HL-60 (cell line): ENCODE measurements around the gene TMPRSS13.
A peak's percentile ranks its signal among the peaks of the same experiment; 100 is the strongest.

Source experiments
- DNase-seq, 2 experiments: peaks; one replicate each; pipeline ENCODE4 v3.0.0-alpha.2; 2010 to 2020; ENCODE audit warnings: low read depth in 1 of 2, low spot score in 1 of 2
- H3K27ac ChIP-seq: fragments of 250-450 bp; sonication (Bioruptor Pico); replicated peaks from 2 replicates; pipeline ENCODE4 v1.5.1; 2020; ENCODE audit warnings: mild to moderate bottlenecking, moderate library complexity
- H3K27me3 ChIP-seq: fragments of 250-450 bp; sonication (Bioruptor Pico); 2 replicates; pipeline ENCODE4 v1.5.1; 2021; ENCODE audit warnings: mild to moderate bottlenecking, moderate library complexity; ENCODE audit not compliant: insufficient read depth, poor library complexity, severe bottlenecking
- H3K4me3 ChIP-seq: replicated peaks from 2 replicates; pipeline ENCODE4 v1.5.1; 2011; ENCODE audit warnings: mild to moderate bottlenecking, control low read depth, low read length; ENCODE audit not compliant: insufficient read depth
- CTCF ChIP-seq: IDR thresholded peaks from one replicate; pipeline ENCODE4 v1.5.1; 2011; ENCODE audit warnings: low read length, control low read depth, inconsistent platforms; ENCODE audit not compliant: insufficient read depth
- GABPA ChIP-seq: IDR thresholded peaks from 2 replicates; pipeline ENCODE4 v1.6.1; 2012; ENCODE audit warnings: low read depth
- POLR2AphosphoS5 ChIP-seq: IDR thresholded peaks from 2 replicates; pipeline ENCODE4 v1.6.1; 2012; ENCODE audit warnings: low read depth
- REST ChIP-seq: IDR thresholded peaks from 2 replicates; pipeline ENCODE4 v1.6.1; 2012; ENCODE audit warnings: low read depth; ENCODE audit not compliant: insufficient replicate concordance
- SPI1 ChIP-seq: IDR thresholded peaks from 2 replicates; pipeline ENCODE4 v1.6.1; 2012; ENCODE audit warnings: low read depth, mild to moderate bottlenecking, borderline replicate concordance

TMPRSS13 gene

GRCh38 chr11:117959438-117960149 lies 30.4 kb upstream of the TMPRSS13 start:
- H3K27ac ChIP-seq, result peak overlapping the region; percentile 48
- peak in 1 of 2 experiments; percentile 38 for DNase-seq
- H3K27me3 ChIP-seq, result no peaks in the 10 kb centered on the region
- TF ChIP-seq GABPA (no peak), CTCF (no peak), POLR2AphosphoS5 (no peak), SPI1 (peak; percentile 93), REST (no peak)
- no peak overlapping the region for H3K4me3 ChIP-seq

DNA sequence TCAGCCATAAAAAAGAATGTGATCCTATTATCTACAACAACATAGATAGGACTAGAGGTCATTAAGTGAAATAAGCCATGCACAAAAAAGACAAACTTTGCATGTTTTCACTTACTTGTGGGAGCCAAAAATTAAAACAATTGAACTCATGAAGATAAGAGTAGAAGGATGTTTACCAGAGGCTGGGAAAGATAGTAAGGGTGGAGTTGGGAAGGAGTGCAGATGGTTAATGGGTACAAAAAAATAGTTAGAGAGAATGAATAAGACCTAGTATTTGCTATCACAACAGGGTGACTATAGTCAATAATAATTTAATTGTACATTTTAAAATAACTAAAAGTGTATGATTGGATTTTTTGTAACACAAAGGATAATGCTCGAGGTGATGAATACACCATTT lies 29.7 kb upstream of the TMPRSS13 start:
- no peaks in the 10 kb centered on the region for H3K27me3 ChIP-seq
- no peak for TF ChIP-seq GABPA
- no peak for TF ChIP-seq REST
- TF ChIP-seq SPI1, result no peak
- TF ChIP-seq CTCF, result no peak
- no peak for TF ChIP-seq POLR2AphosphoS5
- H3K4me3 ChIP-seq, result no peak overlapping the region
- DNase-seq, result no peak
- H3K27ac ChIP-seq, result no peak overlapping the region

DNA sequence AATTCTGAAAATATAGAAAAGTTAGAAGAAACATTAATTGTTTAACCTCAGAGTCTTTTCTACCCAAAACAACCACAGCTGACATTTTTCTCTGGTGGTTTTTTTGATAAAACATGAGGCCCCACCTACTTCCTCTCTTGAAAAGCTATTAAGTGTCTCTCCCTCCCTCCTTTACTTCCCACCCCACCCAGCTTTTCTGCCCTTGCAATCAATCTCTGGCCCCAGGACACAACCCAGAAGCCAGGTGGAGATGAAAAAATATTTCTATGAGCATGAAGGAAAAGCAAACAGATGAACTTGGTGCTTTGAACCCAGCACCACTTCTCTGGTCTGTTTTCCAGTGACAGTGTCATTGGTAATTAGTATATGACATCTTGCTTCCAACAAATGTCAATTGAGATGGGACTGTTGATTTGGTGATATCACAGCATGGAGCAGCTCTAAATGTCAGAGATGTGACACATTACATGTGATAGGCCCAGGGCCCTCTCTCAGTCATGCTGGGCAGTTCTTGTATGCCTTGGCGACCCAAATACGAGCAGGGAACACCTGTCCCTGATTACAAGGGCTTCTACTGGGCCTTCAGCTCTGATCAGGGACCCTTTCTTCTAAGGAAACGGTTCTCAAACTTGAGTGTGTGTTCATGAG lies 23.9 kb upstream of the TMPRSS13 start:
- no peaks in the 10 kb centered on the region for H3K27me3 ChIP-seq
- no peak overlapping the region for H3K4me3 ChIP-seq
- H3K27ac ChIP-seq, result no peak overlapping the region; the same call in 1 of the 2 replicates
- peak in 1 of 2 experiments; percentile 49 for DNase-seq
- no peak for TF ChIP-seq CTCF
- peak; percentile 77 for TF ChIP-seq SPI1
